ENCODE data around the gene PRPF8.

- TF ChIP-seq EZH2 (IDR thresholded peaks at IDR 0.05; ENCODE audit: low read depth, unreplicated experiment), result no peak
- TF ChIP-seq CTCF (conservative IDR thresholded peaks at IDR 0.05; ENCODE audit: low read depth in 2 of 2), result no peak
- TF ChIP-seq ZNF114 (CRISPR knock-in tag; IDR thresholded peaks at IDR 0.05), result no peak
- TF ChIP-seq CREB1 (CRISPR knock-in tag; IDR thresholded peaks at IDR 0.05; ENCODE audit: low read depth), result no peak
- TF ChIP-seq POLR2AphosphoS5 (IDR thresholded peaks at IDR 0.05; ENCODE audit: low read depth), result no peak
Measured at GRCh38 chr17:1607971-1608320, 76.7 kb downstream of the PRPF8 start.
